ENCODE data around the gene PPP1R16B. TPM values are rescaled to one million over a fixed set of nuclear protein-coding genes. Genes with fewer than 3 reads are reported as not detected.
A peak's percentile ranks its signal among the peaks of the same experiment; 100 is the strongest.
"Not testable (repeated sequence)": the region's sequence is repeated elsewhere in the genome, so short reads cannot be mapped to it uniquely, and the experiment has no call there.

PPP1R16B gene
- total RNA-seq, 1 donor from 2014 or later, result 12.9 TPM

GRCh38 chr20:38791940-38792339 lies 13.6 kb upstream of the PPP1R16B start:
- no peak for DNase-seq

- not testable (repeated sequence) for DNase-seq
Observed at GRCh38 chr20:38794057-38794456, 11.4 kb upstream of the PPP1R16B start.

- DNase-seq, result no peak
Observed at GRCh38 chr20:38798266-38798665, 7.2 kb upstream of the PPP1R16B start.

- no peak for DNase-seq
Observed at GRCh38 chr20:38799203-38799602, 6.3 kb upstream of the PPP1R16B start.

GRCh38 chr20:38800882-38801281 lies 4.6 kb upstream of the PPP1R16B start:
- no peak for DNase-seq

GRCh38 chr20:38804221-38804620 lies 1.3 kb upstream of the PPP1R16B start:
- no peak for DNase-seq

GRCh38 chr20:38804682-38805501 lies 605 bp upstream of the PPP1R16B start:
- DNase-seq, result no peak

GRCh38 chr20:38805958-38806854 lies 709 bp downstream of the PPP1R16B start:
- peak; percentile 37 for DNase-seq

- DNase-seq, result peak; percentile 64
Observed at GRCh38 chr20:38806855-38807655, 1.6 kb downstream of the PPP1R16B start.

GRCh38 chr20:38809942-38810341 lies 4.4 kb downstream of the PPP1R16B start:
- DNase-seq, result no peak

- no peak for DNase-seq
Observed at GRCh38 chr20:38810926-38811630, 5.6 kb downstream of the PPP1R16B start.

- no peak for DNase-seq
Observed at GRCh38 chr20:38811769-38812168, 6.3 kb downstream of the PPP1R16B start.

- no peak for DNase-seq
Observed at GRCh38 chr20:38812182-38812581, 6.7 kb downstream of the PPP1R16B start.

GRCh38 chr20:38812709-38813573 lies 7.4 kb downstream of the PPP1R16B start:
- DNase-seq, result no peak

- not testable (repeated sequence) for DNase-seq
Observed at GRCh38 chr20:38813574-38813962, 8.1 kb downstream of the PPP1R16B start.

GRCh38 chr20:38815446-38815845 lies 9.9 kb downstream of the PPP1R16B start:
- no peak for DNase-seq

GRCh38 chr20:38818113-38819065 lies 12.9 kb downstream of the PPP1R16B start:
- no peak for DNase-seq

GRCh38 chr20:38825571-38825900 lies 20.0 kb downstream of the PPP1R16B start:
- no peak for DNase-seq

GRCh38 chr20:38825901-38826625 lies 20.6 kb downstream of the PPP1R16B start:
- no peak for DNase-seq

Measured in occipital lobe (tissue), 2 donors.